NCI-H2107 treated with DMSO at 0.1 percent for 48 hours (cell line): ENCODE data around the gene CDRT4.

ENCODE experiments used
- DNase-seq: peaks from one replicate; lab custom pipeline; 2025; ENCODE audit not compliant: unreplicated experiment; lab: John Stamatoyannopoulos, UW

CDRT4 gene

DNA sequence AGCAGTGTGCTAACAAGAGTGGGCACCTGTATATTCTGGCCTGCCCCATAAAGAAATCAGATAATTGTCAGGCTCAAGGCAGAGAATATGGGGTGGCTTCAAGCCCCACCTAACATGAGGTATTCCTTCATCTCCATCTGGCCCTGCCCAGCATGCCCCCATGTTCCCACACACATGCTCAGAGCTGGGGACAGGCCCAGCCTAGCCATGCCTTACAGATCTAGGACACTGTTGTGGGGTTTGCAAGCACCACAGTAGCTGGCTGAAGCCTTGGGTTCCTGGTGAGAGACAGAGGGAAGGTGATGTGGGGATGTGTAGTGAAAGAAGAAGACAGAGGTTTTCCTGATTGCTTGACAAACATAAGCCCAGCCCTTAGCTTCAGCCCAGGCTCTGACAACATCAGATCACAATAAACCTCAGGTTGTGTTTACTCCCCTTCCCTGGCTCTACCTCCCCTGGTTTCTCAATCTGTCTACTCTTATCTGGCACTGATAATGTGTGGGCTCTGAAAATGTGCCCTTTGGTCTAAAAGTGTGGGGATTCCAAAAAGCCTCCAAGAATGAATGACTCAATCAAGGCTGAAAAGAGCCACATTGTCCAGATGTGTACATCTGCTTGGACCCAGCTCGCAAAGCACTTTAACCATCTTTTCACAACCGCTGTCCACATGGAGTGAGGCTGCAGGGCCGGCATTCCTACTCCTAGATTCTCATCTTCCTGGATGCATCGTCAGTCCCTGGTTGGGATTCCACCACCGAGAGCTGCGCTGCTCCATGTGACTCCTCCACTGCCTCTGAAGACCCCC is 34.4 kb downstream of the CDRT4 start:
- DNase-seq = no peak

DNA sequence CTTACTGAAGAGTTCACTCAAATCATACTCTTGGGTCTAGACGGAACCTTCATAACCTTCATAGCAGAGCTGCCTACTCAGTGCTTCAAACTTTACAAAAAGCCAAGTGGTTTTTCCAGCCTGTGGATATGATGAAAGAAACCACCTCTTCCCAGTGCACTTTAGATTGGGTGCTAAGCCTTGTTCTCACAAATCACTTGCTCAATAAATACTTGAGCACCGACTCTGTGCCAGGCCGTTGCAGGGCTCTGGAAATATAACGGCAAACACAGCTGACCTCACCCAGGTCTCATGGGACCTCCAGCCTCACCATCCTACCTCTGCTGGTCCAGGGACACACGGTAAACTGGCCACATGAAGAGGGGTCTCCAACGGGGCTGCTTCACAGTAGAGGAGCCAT is 35.7 kb downstream of the CDRT4 start:
- DNase-seq = no peak

- DNase-seq = no peak
Measured at GRCh38 chr17:15431196-15431595, 36.2 kb downstream of the CDRT4 start.

- no peak for DNase-seq
Measured at GRCh38 chr17:15424521-15424920, 42.9 kb downstream of the CDRT4 start.

DNA sequence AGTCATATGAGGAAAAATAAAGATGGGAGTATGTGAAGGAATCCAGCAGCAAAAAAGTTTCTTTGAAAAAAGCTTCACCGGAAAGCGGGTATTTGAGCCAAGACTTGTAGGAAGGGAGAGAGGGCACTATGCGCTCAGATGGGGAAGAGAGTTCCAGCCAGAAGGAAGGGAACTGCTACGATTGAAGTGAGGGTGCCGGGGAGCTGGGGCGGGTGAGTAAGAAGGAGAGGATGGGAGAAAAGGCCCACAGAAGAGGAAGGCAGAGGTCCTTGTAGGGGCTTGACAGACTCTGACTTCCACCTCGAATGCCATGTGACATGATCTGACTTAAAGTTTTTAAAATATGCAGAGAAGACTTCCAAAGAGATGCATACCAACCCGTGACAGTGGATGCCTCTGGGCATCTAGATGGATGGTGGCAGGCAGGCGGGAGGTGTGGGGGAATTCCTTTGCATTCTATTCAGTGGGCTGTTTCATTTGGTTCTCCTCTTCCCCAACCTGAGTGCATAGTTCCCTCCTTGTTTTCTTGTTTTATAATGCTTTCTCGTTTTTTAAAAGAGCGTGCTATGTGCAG is 44.9 kb downstream of the CDRT4 start:
- no peak for DNase-seq

DNA sequence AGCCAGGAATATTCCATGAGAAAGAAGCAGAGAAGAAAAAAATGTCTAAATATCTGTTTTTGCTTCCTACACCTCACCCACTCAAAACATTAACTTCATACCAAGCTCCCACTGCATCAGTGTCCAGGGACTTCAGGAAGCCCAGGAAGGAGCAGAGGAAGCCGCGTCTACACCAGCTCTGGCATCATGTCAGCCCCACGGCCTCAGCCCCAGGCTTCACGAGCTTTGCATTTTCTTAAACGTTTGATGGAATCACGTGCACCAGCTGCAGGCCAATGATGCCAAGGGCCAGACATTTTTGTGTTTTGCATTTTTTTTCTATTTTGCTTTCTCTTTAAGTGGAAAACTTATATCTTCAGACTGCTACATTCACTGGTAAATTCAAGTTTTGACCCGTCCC is 48.6 kb downstream of the CDRT4 start:
- DNase-seq = no peak

DNA sequence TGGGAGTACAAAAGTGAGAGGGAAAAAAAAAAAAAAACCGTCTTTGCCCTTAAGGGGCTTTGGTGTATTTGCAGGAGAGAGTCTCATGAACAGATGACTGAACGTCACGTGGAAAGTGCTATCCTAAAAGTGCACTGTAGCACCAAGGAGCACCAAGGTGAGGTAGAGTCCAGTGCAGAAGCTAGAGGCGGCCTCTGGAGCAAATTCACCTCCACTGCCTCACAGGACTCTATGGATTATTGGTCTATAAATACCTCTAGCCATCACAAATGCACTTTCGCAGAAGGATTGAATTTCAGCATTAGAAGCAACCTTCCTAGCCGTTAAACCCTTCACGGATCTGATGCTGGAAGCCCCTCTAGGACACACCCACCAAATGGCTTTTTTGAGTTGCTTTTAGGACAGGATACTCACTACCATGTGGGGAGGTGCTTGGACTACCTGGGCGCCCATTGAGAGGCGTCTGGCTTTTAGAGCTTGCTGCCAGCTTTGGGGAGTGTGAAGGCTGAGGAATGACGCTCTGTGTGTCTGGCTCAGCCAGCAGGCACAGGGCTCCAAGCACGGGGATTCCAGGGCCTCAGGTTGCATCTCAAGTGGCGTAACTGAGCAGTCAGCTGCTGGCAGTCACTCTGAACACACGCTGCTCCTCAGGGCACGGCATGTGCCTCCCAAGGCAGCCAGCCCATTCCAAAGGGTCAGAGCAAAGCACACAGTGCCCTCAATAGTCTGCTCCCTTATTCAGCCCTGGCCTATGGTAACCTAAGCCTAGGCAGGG is 52.7 kb downstream of the CDRT4 start:
- DNase-seq = peak; percentile 11

- no peak for DNase-seq
Measured at GRCh38 chr17:15413101-15413771, 54.2 kb downstream of the CDRT4 start.

DNA sequence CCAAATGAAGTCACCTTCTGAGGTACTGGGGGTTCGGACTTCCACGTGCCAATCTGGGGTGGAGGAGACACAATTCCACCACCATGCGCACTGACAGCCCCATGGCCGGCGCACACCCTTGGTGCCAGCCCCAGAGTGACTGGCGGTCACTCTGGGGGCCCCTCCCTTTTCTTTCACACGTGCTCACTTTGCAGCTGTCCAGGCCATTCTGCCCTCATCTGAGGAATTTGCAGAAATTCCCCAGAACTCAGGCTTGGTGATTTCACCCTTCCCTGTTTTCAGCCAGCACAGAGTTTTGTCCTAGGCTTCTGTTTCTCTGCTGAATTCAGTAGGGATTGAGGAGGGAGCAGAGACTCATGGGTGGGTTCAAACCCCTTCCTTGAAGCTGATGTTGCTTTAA is 54.8 kb downstream of the CDRT4 start:
- no peak for DNase-seq

DNA sequence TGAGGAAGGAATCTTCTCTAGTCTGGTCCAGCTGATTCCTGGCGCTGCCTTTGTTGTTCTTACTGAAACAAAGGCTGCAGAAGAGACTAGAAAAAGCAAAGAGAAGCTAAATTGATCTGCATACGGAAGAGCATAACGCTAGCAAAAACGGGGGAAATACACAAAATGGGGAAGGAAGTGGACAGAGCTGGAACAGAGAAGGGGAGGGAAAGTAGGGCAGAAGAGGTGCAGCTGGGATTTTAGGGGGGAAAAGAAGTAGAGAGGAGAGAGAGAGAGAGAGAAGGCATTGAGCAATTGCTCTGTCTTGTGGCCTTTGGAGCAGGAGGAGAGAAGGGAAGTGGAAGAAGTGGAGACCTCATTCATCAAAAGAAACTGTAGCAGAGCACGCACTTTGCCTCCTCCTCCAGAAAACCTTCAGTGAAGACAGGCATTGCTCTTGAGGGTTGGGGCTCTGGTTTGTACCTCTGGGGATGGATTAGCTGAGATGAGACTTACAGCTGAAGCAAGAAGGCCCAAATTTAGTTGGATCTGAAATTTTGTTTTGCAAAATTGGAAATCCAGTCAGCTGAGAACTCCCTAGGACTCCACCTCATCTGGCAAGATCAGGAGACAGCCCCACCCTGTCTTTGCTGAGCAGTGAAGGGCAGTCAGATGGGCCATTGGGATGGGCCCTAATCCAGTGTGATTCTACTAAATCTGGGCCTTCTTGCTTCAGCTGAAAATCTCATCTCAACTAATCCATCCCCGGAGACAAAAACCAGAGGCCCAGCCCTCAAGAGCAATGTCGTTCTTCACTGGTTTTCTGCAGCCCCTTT is 55.8 kb downstream of the CDRT4 start:
- DNase-seq = no peak

DNA sequence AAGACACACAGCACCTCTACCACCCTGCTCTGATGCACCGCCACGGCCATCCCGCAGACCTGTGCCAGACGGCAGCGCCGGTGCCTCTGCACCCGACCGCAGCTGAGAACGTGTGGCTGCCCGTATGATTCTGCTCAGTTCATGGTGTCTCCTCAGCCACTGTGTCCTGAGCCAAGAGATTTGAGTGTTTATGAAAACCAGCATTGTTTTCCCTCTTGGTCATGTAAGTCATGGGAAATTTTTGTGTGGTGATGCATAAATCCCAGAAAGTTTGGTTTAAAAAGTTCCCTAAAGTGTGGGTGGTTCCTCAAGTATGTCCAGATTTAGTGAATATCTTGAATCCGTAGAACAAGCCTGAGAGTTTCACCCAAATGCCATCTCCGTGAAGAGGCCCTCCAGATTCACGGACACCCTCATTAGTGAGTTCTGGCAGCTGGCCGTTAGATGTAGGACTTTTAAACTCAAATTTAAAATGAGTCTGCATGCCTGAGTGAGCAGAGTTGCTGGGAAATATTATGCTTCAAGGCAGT is 57.6 kb downstream of the CDRT4 start:
- DNase-seq = no peak

- no peak for DNase-seq
Measured at GRCh38 chr17:15408803-15409202, 58.6 kb downstream of the CDRT4 start.

- no peak for DNase-seq
Measured at GRCh38 chr17:15406081-15406480, 61.3 kb downstream of the CDRT4 start.

- DNase-seq = no peak
Measured at GRCh38 chr17:15405058-15405415, 62.4 kb downstream of the CDRT4 start.

- DNase-seq = no peak
Measured at GRCh38 chr17:15404106-15405057, 63.0 kb downstream of the CDRT4 start.

GRCh38 chr17:15403276-15403939 is 64.0 kb downstream of the CDRT4 start:
- no peak for DNase-seq

DNA sequence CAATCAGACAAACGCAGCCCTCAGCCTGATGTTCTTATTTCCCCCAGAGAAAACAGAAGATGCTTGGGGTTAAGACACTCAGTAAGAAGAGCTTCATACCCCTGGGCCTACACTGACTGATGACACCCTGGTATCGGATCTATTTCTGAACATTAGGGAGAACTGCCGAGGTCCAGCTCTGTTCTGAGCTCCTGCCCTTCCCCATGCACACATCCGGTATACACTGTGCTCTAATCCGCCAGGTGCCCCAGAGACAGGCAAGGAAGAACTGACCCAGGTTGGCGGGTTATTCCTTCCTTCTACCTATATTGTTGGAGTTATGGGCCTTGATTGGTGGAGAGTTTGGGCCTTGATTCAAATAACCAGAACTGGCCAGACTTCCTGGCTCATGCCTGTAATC is 68.0 kb downstream of the CDRT4 start:
- no peak for DNase-seq

DNA sequence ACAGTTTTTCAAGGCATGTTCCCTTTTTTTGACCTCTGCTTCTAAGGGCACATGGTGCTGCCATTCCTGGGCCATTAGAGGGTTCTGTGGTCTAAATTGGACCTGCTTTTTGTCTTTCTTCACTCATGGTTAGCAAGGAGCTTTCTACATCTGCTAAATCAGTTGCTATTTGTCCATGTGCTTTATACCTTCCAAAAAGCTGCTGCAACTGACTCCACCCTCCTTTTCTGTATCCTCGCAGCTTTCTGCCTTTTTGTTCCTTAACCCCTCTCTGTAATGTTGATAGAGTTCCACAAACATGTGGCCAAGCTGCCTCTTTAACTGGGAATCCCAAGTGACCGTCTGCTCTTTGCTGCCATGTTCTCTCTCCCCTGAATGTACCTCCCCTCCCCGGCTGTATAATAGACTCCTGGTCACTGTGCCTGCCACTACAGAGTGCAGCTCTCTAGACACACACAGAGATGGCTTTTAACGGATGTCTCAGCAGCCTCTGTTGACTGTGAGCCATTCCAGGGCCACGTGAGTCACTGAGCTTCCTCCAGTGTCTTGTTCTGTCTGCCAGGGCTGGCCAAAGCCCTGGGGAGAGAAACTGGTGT is 68.6 kb downstream of the CDRT4 start:
- no peak for DNase-seq

GRCh38 chr17:15398291-15398690 is 69.1 kb downstream of the CDRT4 start:
- DNase-seq = no peak
